Tibial artery (tissue), 4 donors: ENCODE data around the gene NLRC5.

Experiments used
- DNase-seq, 2 donors: peaks; one replicate each; pipeline ENCODE4 v3.0.0-alpha.2; 2019
- H3K27ac ChIP-seq, 2 donors: fragments of 200-600 bp; sonication (generic) in 1 of 2; 1 replicate in 1 of 2; 2 replicates in 1 of 2; pipeline ENCODE4 v1.5.1; 2018 to 2019; ENCODE audit warnings: mild to moderate bottlenecking in 1 of 2
- H3K27me3 ChIP-seq, 2 donors: fragments of 200-600 bp; sonication (generic) in 1 of 2; one replicate each; pipeline versions ENCODE4 v1.5.1 to v1.6.0; 2016 to 2019
- H3K36me3 ChIP-seq, 3 donors: fragments of 200-600 bp; sonication (generic) in 2 of 3; one replicate each; pipeline ENCODE4 v1.5.1; 2016 to 2019; ENCODE audit warnings: mild to moderate bottlenecking in 2 of 3
- H3K4me1 ChIP-seq, 4 donors: fragments of 200-600 bp; sonication (generic) in 2 of 4; 1 replicate in 3 of 4; 2 replicates in 1 of 4; pipeline ENCODE4 v1.5.1; 2016 to 2019
- H3K4me3 ChIP-seq, 2 donors: fragments of 200-600 bp; sonication (generic) in 1 of 2; 1 replicate in 1 of 2; 2 replicates in 1 of 2; pipeline ENCODE4 v1.5.1; 2018 to 2019; ENCODE audit warnings: mild to moderate bottlenecking in 2 of 2
- H3K9me3 ChIP-seq, 3 donors: fragments of 200-600 bp; sonication (generic) in 1 of 3; one replicate each; pipeline ENCODE4 v1.5.1; 2016 to 2019
- intact Hi-C: fragments of 100-400 bp; cut with DNase I; formaldehyde crosslinking; loops from one replicate; pipeline ENCODE4 v1.15.0; 2023; ENCODE audit warnings: low total_unique reads
- TF ChIP-seq, protein P1 (sequence below), 2 experiments: fragments of 200-600 bp in 1 of 2; fragments of 450-650 bp in 1 of 2; IDR thresholded peaks; one replicate each; pipeline ENCODE4 v1.5.1; 2017 to 2019; ENCODE audit warnings: antibody characterized with exemption in 2 of 2, mild to moderate bottlenecking in 1 of 2, moderate library complexity in 1 of 2

NLRC5 gene

DNA sequence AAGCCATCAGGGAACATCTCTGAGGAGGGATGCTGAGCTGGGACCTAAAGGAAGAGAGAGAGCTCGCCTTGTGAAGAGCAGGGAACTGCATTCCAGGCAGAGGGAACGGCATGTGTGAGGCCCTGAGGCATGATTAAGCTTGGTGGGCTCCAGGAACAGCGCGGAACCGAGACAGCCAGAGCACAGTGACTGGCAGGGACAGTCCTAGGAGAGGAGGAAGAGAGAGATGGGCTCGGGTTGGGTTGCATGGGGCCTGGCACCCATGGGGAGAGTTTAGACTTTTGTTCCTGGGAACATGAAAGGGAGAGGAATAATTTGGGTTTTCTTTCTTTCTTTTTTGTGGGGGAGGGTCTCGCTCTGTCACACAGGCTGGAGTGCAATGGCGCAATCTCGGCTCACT, 63.8 kb downstream of the NLRC5 start:
- H3K27ac ChIP-seq, result no peak overlapping the region
- TF ChIP-seq, protein P1, sequence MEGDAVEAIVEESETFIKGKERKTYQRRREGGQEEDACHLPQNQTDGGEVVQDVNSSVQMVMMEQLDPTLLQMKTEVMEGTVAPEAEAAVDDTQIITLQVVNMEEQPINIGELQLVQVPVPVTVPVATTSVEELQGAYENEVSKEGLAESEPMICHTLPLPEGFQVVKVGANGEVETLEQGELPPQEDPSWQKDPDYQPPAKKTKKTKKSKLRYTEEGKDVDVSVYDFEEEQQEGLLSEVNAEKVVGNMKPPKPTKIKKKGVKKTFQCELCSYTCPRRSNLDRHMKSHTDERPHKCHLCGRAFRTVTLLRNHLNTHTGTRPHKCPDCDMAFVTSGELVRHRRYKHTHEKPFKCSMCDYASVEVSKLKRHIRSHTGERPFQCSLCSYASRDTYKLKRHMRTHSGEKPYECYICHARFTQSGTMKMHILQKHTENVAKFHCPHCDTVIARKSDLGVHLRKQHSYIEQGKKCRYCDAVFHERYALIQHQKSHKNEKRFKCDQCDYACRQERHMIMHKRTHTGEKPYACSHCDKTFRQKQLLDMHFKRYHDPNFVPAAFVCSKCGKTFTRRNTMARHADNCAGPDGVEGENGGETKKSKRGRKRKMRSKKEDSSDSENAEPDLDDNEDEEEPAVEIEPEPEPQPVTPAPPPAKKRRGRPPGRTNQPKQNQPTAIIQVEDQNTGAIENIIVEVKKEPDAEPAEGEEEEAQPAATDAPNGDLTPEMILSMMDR (IDR thresholded peaks at IDR 0.05), result no peak
- H3K9me3 ChIP-seq, result no peaks in the 10 kb centered on the region
- H3K4me1 ChIP-seq, result no peaks in the 10 kb centered on the region
- peaks cover 0 to 56% (median 36%) of the 10 kb centered on the region in 3 donors for H3K36me3 ChIP-seq
- intact Hi-C loops, result no loop called here
- no peaks in the 10 kb centered on the region for H3K27me3 ChIP-seq
- H3K4me3 ChIP-seq, result no peak overlapping the region
- DNase-seq, result no peak

DNA sequence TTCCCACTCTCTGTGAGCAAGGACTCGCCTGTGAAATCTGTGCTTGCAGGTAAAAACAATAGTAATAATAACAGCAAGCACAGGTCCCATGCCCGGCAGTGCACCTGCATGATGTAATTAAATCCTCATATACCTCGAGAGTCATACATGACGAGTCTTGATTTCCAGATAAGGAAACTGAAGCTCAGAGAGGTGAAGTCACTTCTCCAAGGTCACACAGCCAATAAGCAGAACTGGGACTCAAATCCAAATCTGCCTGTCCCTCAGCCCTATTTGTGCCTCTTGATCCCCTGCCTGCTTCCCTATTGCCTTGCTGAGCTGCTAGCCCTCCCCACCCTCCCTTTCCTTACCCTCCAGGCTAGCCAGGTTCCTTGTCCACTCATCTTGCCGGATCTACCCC, 65.0 kb downstream of the NLRC5 start:
- TF ChIP-seq, protein P1 (IDR thresholded peaks at IDR 0.05), result no peak
- H3K36me3 ChIP-seq, result peaks cover 0 to 66% (median 36%) of the 10 kb centered on the region in 3 donors
- DNase-seq, result no peak
- no peaks in the 10 kb centered on the region for H3K9me3 ChIP-seq
- no peak overlapping the region for H3K4me3 ChIP-seq
- intact Hi-C loops, result no loop called here
- H3K4me1 ChIP-seq, result no peaks in the 10 kb centered on the region
- no peaks in the 10 kb centered on the region for H3K27me3 ChIP-seq
- no peak overlapping the region for H3K27ac ChIP-seq

DNA sequence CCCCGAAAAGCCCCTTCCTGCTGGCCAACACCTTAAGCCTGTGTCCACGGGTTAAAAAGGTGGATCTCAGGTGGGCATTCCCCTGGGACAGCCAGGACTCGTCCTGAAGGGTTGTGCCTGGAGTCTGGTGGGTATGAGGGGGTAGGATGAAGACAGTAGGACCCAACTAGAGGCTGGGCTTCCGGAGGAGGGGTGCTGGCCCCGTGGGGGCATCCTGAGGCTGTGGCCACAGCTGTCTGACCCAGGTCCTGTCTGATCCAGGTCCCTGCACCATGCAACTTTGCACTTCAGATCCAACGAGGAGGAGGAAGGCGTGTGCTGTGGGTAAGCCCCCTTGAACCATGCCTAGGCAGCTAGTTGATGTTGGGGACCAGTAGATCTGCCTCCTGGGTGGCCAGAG, 65.4 kb downstream of the NLRC5 start:
- H3K9me3 ChIP-seq, result no peaks in the 10 kb centered on the region
- DNase-seq, result no peak
- H3K4me1 ChIP-seq, result no peaks in the 10 kb centered on the region
- TF ChIP-seq, protein P1 (IDR thresholded peaks at IDR 0.05), result no peak
- peaks cover 0 to 66% (median 36%) of the 10 kb centered on the region in 3 donors for H3K36me3 ChIP-seq
- H3K27ac ChIP-seq, result no peak overlapping the region
- H3K4me3 ChIP-seq, result no peak overlapping the region
- intact Hi-C loops, result no loop called here
- H3K27me3 ChIP-seq, result no peaks in the 10 kb centered on the region

DNA sequence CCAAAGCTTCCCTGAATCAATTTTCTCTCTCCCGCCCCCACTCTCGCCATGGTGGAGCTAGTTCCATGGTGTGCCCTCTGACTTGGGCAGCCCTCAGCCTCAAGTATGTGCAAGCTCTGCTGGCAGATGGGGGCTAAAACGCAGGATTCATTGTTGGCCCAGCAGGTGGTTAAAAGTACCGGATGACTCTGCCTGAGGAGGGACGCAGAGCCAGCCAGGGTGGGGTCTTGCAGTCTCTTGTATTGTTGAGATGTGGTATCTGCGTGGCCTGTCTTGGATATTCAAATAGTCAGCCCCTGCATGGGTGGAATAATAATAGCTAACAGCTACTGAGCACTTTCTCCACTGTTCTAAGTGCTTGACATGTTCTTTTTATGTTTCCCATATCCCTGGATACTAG, 66.3 kb downstream of the NLRC5 start:
- peaks cover 0 to 4% (median 2%) of the 10 kb centered on the region in 4 donors for H3K4me1 ChIP-seq
- H3K27ac ChIP-seq, result no peak overlapping the region
- no peak overlapping the region for H3K4me3 ChIP-seq
- peaks cover 0 to 65% (median 36%) of the 10 kb centered on the region in 3 donors for H3K36me3 ChIP-seq
- DNase-seq, result no peak
- intact Hi-C loops, result no loop called here
- H3K9me3 ChIP-seq, result no peaks in the 10 kb centered on the region
- TF ChIP-seq, protein P1 (IDR thresholded peaks at IDR 0.05), result no peak
- H3K27me3 ChIP-seq, result no peaks in the 10 kb centered on the region

DNA sequence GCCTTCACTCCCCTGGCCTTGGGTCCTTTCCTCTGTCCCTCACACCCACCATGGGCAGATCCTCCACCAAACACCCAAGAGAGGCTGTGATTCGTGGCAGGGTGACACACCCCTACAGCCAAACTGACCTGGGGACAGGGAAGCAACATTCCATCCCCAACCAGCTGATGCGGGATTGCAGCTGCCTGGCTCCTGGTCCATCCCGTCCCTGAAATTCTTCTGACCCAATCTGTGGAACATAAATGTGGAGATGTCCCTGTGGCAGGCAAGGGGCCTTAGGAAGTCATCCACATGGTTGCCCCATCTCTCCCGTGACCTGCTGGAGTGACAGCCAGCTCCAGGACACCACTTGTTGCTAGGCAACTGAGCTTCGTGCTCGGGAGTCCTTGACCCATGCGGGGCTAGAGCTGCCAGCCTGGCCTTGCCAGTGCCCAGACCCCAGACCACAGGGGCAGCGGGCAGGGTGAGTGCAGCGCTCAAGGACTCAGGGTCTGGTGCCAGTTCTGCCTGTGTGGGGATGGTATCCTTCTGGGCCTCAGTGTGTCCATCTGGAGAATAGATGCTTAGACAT, 69.0 kb downstream of the NLRC5 start:
- Histone ChIP-seq H3K9me3 (no peaks in the 10 kb centered on the region), H3K4me3 (no peak overlapping the region), H3K4me1 (peaks cover 8 to 19% (median 13%) of the 10 kb centered on the region in 4 donors), H3K27ac (no peak overlapping the region), H3K27me3 (no peaks in the 10 kb centered on the region), H3K36me3 (peaks cover 0 to 45% (median 25%) of the 10 kb centered on the region in 3 donors)
- intact Hi-C loops, result no loop called here
- DNase-seq, result no peak
- TF ChIP-seq, protein P1 (IDR thresholded peaks at IDR 0.05), result no peak
